GM12892 (cell line): ENCODE data around the gene LIG1.

ENCODE experiments used
- POLR2A ChIP-seq: IDR thresholded peaks from 2 replicates; pipeline ENCODE4 v1.6.1; 2011; ENCODE audit warnings: low read depth, low read length, control low read depth
- POLR2AphosphoS5 ChIP-seq: IDR thresholded peaks from 2 replicates; pipeline ENCODE4 v1.6.1; 2011; ENCODE audit warnings: low read depth, low read length, control low read depth
- TAF1 ChIP-seq: IDR thresholded peaks from 2 replicates; pipeline ENCODE4 v1.6.1; 2011; ENCODE audit warnings: low read depth, mild to moderate bottlenecking, control low read depth, low read length, borderline replicate concordance

DNA sequence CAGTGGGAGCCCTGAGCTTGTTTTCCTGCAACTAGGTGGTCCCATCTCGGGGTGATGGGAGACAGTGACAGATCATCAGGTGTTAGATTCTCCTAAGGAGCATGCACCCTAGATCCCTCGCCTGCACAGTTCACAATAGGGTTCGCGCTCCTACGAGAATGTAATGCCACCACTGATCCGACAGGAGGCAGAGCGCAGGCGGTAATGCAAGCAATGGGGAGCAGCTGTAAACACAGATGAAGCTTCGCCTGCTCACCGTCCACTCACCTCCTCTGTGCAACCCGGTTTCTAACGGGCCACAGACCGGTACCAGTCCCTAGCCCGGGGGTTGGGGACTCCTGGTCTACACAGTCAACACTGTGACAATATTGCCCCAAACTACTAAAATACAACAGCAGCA is 46.8 kb upstream of the LIG1 start:
- no peak for TF ChIP-seq POLR2A
- no peak for TF ChIP-seq TAF1
- no peak for TF ChIP-seq POLR2AphosphoS5
